K562 (cell line): Measurements from ENCODE around the gene SFXN2. TPM values are rescaled to one million over a fixed set of nuclear protein-coding genes. Genes with fewer than 3 reads are reported as not detected.

Experiments used
- ATAC-seq: fragments of 200-7000 bp; cut with Tn5 transposase; 3 replicates; pipeline ENCODE4 v1.9.1; 2020; ENCODE audit warnings: moderate library complexity
- BruUV-seq: library from RNA; stranded (reverse); fragments of 400-500 nt; replicated peaks from 2 replicates; lab custom pipeline; 2021; lab: Mats Ljungman, UMichigan
- CTCF ChIA-PET: fragments of 300-600 bp; formaldehyde crosslinking; extraction: SDS; loops from one replicate; lab custom pipeline; 2021; ENCODE audit warnings: low intra/inter-chr PET ratio; lab: Yijun Ruan, JAX
- POLR2A ChIA-PET: fragments of 300-600, 350-650 bp; sonication (Branson Sonifier 250); formaldehyde crosslinking; extraction: SDS; loops from one replicate; lab custom pipeline; 2021; ENCODE audit warnings: antibody characterized with exemption, inconsistent platforms; lab: Yijun Ruan, JAX
- DNase-seq, 4 experiments: peaks; one replicate each; pipeline versions ENCODE4 v3.0.0 to v3.0.0-alpha.2; 2011 to 2018; ENCODE audit warnings: low spot score in 3 of 4, mixed read lengths in 3 of 4; ENCODE audit errors: extremely low read depth in 1 of 4
- FAIRE-seq: peaks from 2 replicates; lab custom pipeline; 2011; peaks lifted over from hg19 to GRCh38; lab: Jason Lieb, UNC
- H2AFZ ChIP-seq: 2 replicates; pipeline ENCODE4 v1.6.0; 2011; ENCODE audit warnings: low read depth, low read length, control low read depth, inconsistent platforms
- H3K27ac ChIP-seq: fragments of 200-600 bp; 3 replicates; pipeline ENCODE4 v1.8.0; 2011; ENCODE audit warnings: low read depth, mild to moderate bottlenecking, control low read depth, inconsistent platforms, low read length, moderate library complexity, mixed read lengths; ENCODE audit errors: extremely low read depth
- H3K27me3 ChIP-seq, 2 experiments: fragments of 300-600 bp in 1 of 2; 2 replicates in 1 of 2; 3 replicates in 1 of 2; pipeline versions ENCODE4 v1.6.0 to v1.8.0; 2011; ENCODE audit warnings: inconsistent platforms in 2 of 2, low read length in 2 of 2, mild to moderate bottlenecking in 1 of 2, mixed read lengths in 1 of 2, moderate library complexity in 1 of 2; ENCODE audit not compliant: control insufficient read depth in 2 of 2, insufficient read depth in 2 of 2
- H3K36me3 ChIP-seq: fragments of 300-600 bp; 3 replicates; pipeline ENCODE4 v1.8.0; 2011; ENCODE audit warnings: mild to moderate bottlenecking, low read length, inconsistent platforms; ENCODE audit not compliant: control insufficient read depth, insufficient read depth
- H3K4me1 ChIP-seq, 2 experiments: fragments of 200-600 bp in 1 of 2; replicated peaks in 1 of 2; 2 replicates in 1 of 2; 3 replicates in 1 of 2; pipeline versions ENCODE4 v1.5.1 to v1.8.0; 2011; ENCODE audit warnings: inconsistent platforms in 2 of 2, low read length in 2 of 2, mild to moderate bottlenecking in 1 of 2, mixed read lengths in 1 of 2, moderate library complexity in 1 of 2; ENCODE audit not compliant: control insufficient read depth in 2 of 2, insufficient read depth in 2 of 2
- H3K4me2 ChIP-seq: 2 replicates; pipeline ENCODE4 v1.6.1; 2011; ENCODE audit warnings: low read length, control low read depth, inconsistent platforms, mixed read lengths; ENCODE audit not compliant: insufficient read depth
- H3K4me3 ChIP-seq: fragments of 200-600 bp; sonication (generic), shearing (Covaris generic); 2 replicates; pipeline ENCODE4 v1.5.1; 2016; ENCODE audit warnings: control low read depth, inconsistent platforms
- H3K79me2 ChIP-seq: fragments of 200-600 bp; 3 replicates; pipeline ENCODE4 v1.8.0; 2011; ENCODE audit warnings: low read length, inconsistent platforms; ENCODE audit not compliant: control insufficient read depth, insufficient read depth
- H3K9ac ChIP-seq, 2 experiments: 2 replicates each; pipeline versions ENCODE4 v1.6.0 to v1.6.1; 2011; ENCODE audit warnings: low read depth in 2 of 2, low read length in 2 of 2, control low read depth in 1 of 2, inconsistent platforms in 1 of 2, mild to moderate bottlenecking in 1 of 2, mixed read lengths in 1 of 2; ENCODE audit not compliant: insufficient read depth in 1 of 2
- H3K9me1 ChIP-seq: one replicate; pipeline ENCODE4 v1.6.0; 2011; ENCODE audit warnings: inconsistent platforms, mild to moderate bottlenecking, low read length, moderate library complexity; ENCODE audit not compliant: control insufficient read depth, insufficient read depth
- H3K9me3 ChIP-seq: replicated peaks from 2 replicates; pipeline ENCODE4 v1.5.1; 2011; ENCODE audit warnings: low read depth, low read length, inconsistent platforms; ENCODE audit not compliant: control insufficient read depth, insufficient read depth
- H4K20me1 ChIP-seq: replicated peaks from 2 replicates; pipeline ENCODE4 v1.6.1; 2011; ENCODE audit warnings: low read length, inconsistent platforms, mixed read lengths; ENCODE audit not compliant: control insufficient read depth, insufficient read depth
- CHCHD3 ChIP-seq: fragments of 250-450 bp; sonication (Bioruptor Pico); IDR thresholded peaks from 2 replicates; pipeline ENCODE4 v2.1.2; 2022; ENCODE audit warnings: mild to moderate bottlenecking
- CREM ChIP-seq: IDR thresholded peaks from 2 replicates; pipeline ENCODE4 v1.6.1; 2014; ENCODE audit warnings: antibody characterized with exemption, low read depth
- HCFC1 ChIP-seq: IDR thresholded peaks from 2 replicates; pipeline ENCODE4 v1.6.1; 2012; ENCODE audit warnings: low read depth, low read length, improper control_type of control experiment
- HDAC2 ChIP-seq: fragments of 450-650 bp; IDR thresholded peaks from 2 replicates; pipeline ENCODE4 v1.6.1; 2016; ENCODE audit warnings: mild to moderate bottlenecking
- HNRNPL ChIP-seq: fragments of 200-400 bp; formaldehyde crosslinking; IDR thresholded peaks from 2 replicates; pipeline ENCODE4 v1.6.1; 2017; ENCODE audit warnings: low read depth, mild to moderate bottlenecking, low read length
- LEF1 ChIP-seq: fragments of 450-650 bp; IDR thresholded peaks from 2 replicates; pipeline ENCODE4 v1.6.1; 2016; ENCODE audit warnings: mild to moderate bottlenecking
- MTA2 ChIP-seq: fragments of 450-650 bp; IDR thresholded peaks from 2 replicates; pipeline ENCODE4 v1.6.1; 2016; ENCODE audit warnings: low read depth
- NFIX ChIP-seq: fragments of 250-450 bp; sonication (Bioruptor Pico); IDR thresholded peaks from 2 replicates; pipeline ENCODE4 v1.4.0; 2020; ENCODE audit warnings: low read depth, mild to moderate bottlenecking, moderate library complexity
- NKRF ChIP-seq: fragments of 450-650 bp; IDR thresholded peaks from 2 replicates; pipeline ENCODE4 v1.6.1; 2016; ENCODE audit warnings: borderline replicate concordance
- RAD21 ChIP-seq, 2 experiments: fragments of 250-450 bp in 1 of 2; fragments of 450-650 bp in 1 of 2; sonication (Bioruptor Pico) in 1 of 2; formaldehyde crosslinking in 1 of 2; IDR thresholded peaks in 1 of 2; conservative IDR thresholded peaks in 1 of 2; 2 replicates each; pipeline versions ENCODE4 v1.4.0 to v1.8.0; 2020 to 2022; ENCODE audit warnings: mild to moderate bottlenecking in 2 of 2, moderate library complexity in 1 of 2
- SREBF1 ChIP-seq: fragments of 150-350 bp; IDR thresholded peaks from 2 replicates; pipeline ENCODE4 v1.6.1; 2014; ENCODE audit warnings: antibody characterized with exemption, low read depth, low read length, borderline replicate concordance
- XRCC4 ChIP-seq: IDR thresholded peaks from one replicate; pipeline ENCODE4 v1.6.1; 2011; ENCODE audit not compliant: insufficient read depth, insufficient read length; ENCODE audit errors: extremely low read depth
- ZBTB11 ChIP-seq, 3 experiments: fragments of 200-800 bp in 1 of 3; fragments of 250-450 bp in 1 of 3; fragments of 450-650 bp in 1 of 3; sonication (Bioruptor Pico) in 1 of 3; sonication (Bioruptor generic) in 1 of 3; formaldehyde crosslinking in 1 of 3; IDR thresholded peaks; 2 replicates each; pipeline versions ENCODE4 v1.6.1 to v1.8.0; 2016 to 2022; ENCODE audit warnings: mild to moderate bottlenecking in 2 of 3, missing genetic modification characterization in 2 of 3, missing compliant biosample characterization in 1 of 3, moderate library complexity in 1 of 3
- ZBTB26 ChIP-seq: fragments of 450-650 bp; formaldehyde crosslinking; IDR thresholded peaks from 2 replicates; pipeline ENCODE4 v1.4.0; 2022; ENCODE audit warnings: missing genetic modification characterization
- WGBS: fragments of 100-300 bp; shearing (Covaris generic); methylation state at CpG from one replicate; pipeline ENCODE4 v1.1.6; 2016; ENCODE audit warnings: low coverage, mixed read lengths; ENCODE audit not compliant: insufficient coverage; ENCODE audit errors: missing lambda C conversion rate; 5-methylcytosine and 5-hydroxymethylcytosine counted together
- in situ Hi-C: fragments of 300-500 bp; cut with MboI; formaldehyde crosslinking; loops from 4 replicates; pipeline ENCODE4 v1.15.0; 2018; ENCODE audit warnings: inconsistent platforms, mixed read lengths
- intact Hi-C: fragments of 100-400 bp; cut with micrococcal nuclease; formaldehyde crosslinking; loops from 2 replicates; pipeline ENCODE4 v1.14.2; 2022
- polyA plus RNA-seq, 8 experiments: library from polyadenylated mRNA; depleted of rRNA in 4 of 8; stranded (reverse) in 5 of 8; unstranded in 3 of 8; fragments of >200 nt; fragmentation: Nextera tagmentation in 2 of 8; fragmentation: Illumina TruSeq in 1 of 8; extraction: Ambion mirVana in 2 of 8; extraction: Trizol in 1 of 8; gene quantifications; 2 replicates each; pipeline versions ENCODE4 v1.2.1 to v1.2.3, GENCODE V29; 2011 to 2014; ENCODE audit warnings: inconsistent platforms in 1 of 8, missing spikeins in 1 of 8
- total RNA-seq, 7 experiments: library from RNA; depleted of rRNA in 6 of 7; stranded (reverse); fragments of >200 nt in 6 of 7; fragmentation: Illumina TruSeq in 2 of 7; extraction: Trizol in 2 of 7; gene quantifications; 2 replicates each; pipeline versions ENCODE4 v1.2.1 to v1.2.3, GENCODE V29; 2011 to 2021; ENCODE audit warnings: low replicate concordance in 1 of 7

The SFXN2 gene
- total and polyA plus RNA-seq, 9 of the 15 experiments (the other 6 are each of a cell fraction or from before 2014, with no cell fraction given): 7.3 to 23.8 (median 15.7) TPM

GRCh38 chr10:102673819-102674511, 40.5 kb upstream of the SFXN2 start (continued):
- TF ChIP-seq NKRF (no peak), LEF1 (0 out of 2 replicates have a peak, but pooled peaks have one; percentile 23), CREM (peak; percentile 52)

- Histone ChIP-seq H3K4me1 (peaks cover 36 to 45% of the 10 kb centered on the region in 2 experiments), H3K27ac (no peak overlapping the region), H3K9me1 (no peaks in the 10 kb centered on the region), H2AFZ (no peak overlapping the region), H3K4me2 (0 out of 2 replicates have a peak overlapping the region, but pooled peaks have one; percentile 65), H3K79me2 (no peaks in the 10 kb centered on the region), H3K27me3 (no peaks in the 10 kb centered on the region), H3K36me3 (no peaks in the 10 kb centered on the region), H3K4me3 (no peak overlapping the region), H3K9ac (peak overlapping the region in 1 of 2 experiments; percentile 31; a peak in 1 of 4 replicates), H3K9me3 (no peaks in the 10 kb centered on the region), H4K20me1 (no peaks in the 10 kb centered on the region)
- DNase-seq: peak in 1 of 4 experiments; percentile 43
- in situ Hi-C loops: no loop called here
- ChIA-PET CTCF (no interaction called here), POLR2A (interaction anchor here (0.6 to 2.0 kb wide), 3 partner anchors 12 to 70 kb away, joined by 4 to 5 read pairs (median 4); no protein-coding TSS in a partner anchor)
- FAIRE-seq: peak; percentile 59
- peak; percentile 39 for ATAC-seq
- no TSS peak for BruUV-seq
- intact Hi-C loops: loop anchor here (5.0 kb wide), 1 partner anchor 38 kb away; the partner anchor contains the start of genes ARL3 and SFXN2
- WGBS: 6% methylated on average over 2 of the region's 2 CpGs
- TF ChIP-seq NFIX (CRISPR knock-in tag): no peak
- no peak for TF ChIP-seq HCFC1
- TF ChIP-seq RAD21 (CRISPR knock-in tag; conservative IDR thresholded peaks at IDR 0.05 in 1 of 2, IDR thresholded peaks at IDR 0.05 in 1 of 2): no peak
- TF ChIP-seq MTA2: no peak
- no peak for TF ChIP-seq SREBF1
- TF ChIP-seq HNRNPL: no peak
- no peak for TF ChIP-seq ZBTB26 (CRISPR knock-in tag)
- TF ChIP-seq XRCC4: no peak
- no peak for TF ChIP-seq ZBTB11 (CRISPR knock-in tag; IDR thresholded peaks at IDR 0.05)
- no peak for TF ChIP-seq HDAC2
- TF ChIP-seq CHCHD3: no peak
Measured at GRCh38 chr10:102674566-102674965, 39.9 kb upstream of the SFXN2 start.
